HG03135 (cell line): Measurements from ENCODE around the gene CLCF1.

Source experiments
- ATAC-seq: cut with Tn5 transposase; IDR thresholded peaks from one replicate; pipeline ENCODE4 v1.9.1; 2021; ENCODE audit warnings: mild to moderate bottlenecking, moderate library complexity; ENCODE audit not compliant: unreplicated experiment

Gene CLCF1

DNA sequence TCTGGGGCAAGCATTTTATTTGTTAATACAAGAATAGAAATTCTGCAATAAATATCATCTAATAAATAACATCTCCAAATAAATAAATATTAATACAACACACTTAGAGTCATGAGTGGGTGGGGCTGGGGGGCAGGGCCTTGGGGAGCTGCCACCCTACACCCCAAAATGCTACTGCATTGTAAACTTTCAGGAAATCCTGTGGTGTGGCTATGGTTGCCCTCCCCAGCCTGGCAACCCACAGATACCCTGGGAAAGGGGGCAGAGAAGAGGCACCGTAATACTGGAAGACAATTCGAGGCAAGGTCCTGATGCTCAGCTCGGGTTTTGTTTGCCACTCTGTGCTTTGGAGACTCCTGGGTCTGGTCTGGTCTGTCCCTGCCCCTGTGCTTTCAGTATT, 9.2 kb downstream of the CLCF1 start:
- no peak for ATAC-seq

DNA sequence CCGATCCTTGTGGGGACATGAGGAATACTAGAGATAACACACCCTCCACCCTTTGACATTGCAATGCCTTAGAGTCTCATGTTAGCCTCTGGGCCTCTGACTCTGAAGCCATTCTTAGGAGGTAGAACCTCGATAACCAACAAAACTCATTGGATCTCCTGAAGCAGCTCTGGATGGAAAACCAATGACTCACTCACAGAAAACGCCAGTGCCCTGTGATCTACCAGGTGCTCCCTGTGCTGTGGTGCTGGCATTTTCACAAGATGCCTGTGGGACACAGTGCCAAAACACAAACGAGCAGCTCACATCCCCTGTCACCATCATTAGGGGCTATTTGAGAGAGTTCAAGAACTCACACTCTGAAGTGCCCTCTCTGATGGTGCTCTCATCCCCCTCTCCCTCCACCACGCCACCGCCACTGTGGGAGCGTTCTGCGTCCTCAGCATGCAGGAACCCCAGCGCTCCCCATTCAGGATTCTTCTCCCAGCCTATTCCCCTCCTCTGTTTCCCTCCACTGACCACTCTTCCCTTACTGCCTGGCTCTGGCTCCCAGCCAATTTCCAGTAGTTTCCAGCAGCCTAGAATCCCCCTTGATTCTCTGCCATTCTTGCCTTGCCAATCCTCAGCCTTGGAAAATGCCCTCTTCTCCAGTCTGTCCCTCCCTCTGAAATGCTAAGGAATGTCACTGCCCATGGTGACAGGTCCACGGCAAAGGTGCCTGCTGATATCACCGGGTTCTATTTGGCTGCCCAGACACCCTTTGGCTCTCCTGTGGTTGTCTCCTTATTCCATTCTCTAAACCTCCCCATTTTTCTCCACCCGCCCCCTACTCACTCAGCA, 15.3 kb downstream of the CLCF1 start:
- ATAC-seq, result no peak

DNA sequence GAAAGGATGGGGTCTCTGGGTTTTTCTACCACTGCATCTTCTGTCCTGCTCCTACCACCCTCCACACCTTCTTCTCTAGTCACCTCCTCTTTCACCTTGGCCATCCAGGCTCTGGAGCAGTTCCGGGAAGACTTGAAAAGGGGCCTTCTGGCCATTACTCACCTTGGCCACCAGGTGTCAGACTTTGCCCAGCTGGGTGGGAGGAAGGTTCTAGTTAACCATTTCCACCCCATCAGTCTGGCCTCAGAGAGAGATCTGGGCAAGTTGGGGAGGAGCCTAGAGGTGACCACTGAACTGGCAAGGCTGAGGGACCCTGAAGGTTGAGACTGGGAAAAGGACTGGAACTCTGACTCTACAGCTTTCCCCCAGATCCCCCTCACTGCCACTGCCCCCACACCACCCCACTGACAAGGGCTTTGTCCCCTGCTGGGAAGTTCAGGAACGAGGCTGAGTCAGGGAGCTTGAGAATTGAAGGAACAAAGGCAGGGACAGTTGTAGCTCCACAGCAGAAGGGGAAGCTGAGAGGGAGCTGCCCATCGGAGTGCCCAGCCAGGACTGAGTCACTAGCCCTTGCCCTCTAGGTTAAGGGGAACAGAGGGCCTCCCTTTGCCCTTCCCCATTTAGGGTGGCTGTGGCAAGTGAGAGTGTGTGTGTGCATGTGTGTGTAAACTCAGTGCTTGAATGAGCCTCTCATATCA, 16.4 kb downstream of the CLCF1 start:
- no peak for ATAC-seq

DNA sequence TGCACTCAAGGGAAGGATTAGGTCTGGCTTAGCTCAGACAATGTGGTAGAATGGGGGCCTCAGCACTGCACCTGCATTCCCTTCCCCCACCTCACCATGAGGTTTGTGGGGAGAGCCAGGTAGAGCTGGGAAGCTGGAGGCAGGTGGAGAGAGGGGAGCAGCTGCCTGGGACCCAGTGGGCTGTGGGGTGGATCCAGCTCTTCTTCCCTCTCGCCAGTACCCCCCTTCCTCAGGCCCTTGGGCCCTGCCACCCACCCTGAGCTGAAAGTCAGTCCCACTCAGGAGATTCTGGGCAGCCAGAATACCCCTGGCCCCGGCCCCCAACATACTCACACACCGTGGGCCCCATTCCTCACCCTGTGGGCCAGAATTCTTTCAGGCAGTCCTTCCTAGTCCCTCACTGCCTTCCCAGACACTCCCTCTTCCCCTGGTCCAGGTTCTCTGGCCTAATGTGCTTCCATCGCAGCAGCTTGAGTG, 17.0 kb downstream of the CLCF1 start:
- no peak for ATAC-seq

DNA sequence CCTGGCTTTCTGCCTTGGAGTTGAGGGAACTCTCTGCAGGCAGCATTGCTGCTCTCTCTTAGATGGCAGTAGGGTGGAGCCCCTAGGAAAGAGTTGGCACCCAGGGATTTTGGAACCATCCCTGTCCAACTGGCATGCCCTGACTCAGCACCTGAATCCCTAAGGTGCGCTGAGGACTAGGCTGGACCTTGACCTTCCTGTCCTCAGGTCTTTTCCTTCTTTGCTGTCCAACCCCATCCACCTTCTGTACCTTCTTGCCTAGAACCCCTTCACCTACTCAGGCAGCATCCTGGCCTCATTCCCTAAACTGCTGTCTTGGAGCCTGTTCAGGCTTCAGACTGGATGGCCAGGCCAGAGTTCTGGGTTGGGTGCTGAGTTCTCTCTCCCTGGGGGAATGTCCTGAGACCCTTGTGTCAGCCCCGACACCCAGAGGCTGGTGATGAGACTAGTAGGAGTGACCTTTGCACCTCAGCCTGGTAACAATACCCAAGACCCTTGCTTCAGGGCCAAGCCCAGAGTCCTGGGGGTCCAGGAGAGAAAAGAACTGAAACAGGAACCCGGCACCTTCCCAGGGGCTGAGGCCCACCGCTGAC, 17.5 kb downstream of the CLCF1 start:
- ATAC-seq, result no peak

DNA sequence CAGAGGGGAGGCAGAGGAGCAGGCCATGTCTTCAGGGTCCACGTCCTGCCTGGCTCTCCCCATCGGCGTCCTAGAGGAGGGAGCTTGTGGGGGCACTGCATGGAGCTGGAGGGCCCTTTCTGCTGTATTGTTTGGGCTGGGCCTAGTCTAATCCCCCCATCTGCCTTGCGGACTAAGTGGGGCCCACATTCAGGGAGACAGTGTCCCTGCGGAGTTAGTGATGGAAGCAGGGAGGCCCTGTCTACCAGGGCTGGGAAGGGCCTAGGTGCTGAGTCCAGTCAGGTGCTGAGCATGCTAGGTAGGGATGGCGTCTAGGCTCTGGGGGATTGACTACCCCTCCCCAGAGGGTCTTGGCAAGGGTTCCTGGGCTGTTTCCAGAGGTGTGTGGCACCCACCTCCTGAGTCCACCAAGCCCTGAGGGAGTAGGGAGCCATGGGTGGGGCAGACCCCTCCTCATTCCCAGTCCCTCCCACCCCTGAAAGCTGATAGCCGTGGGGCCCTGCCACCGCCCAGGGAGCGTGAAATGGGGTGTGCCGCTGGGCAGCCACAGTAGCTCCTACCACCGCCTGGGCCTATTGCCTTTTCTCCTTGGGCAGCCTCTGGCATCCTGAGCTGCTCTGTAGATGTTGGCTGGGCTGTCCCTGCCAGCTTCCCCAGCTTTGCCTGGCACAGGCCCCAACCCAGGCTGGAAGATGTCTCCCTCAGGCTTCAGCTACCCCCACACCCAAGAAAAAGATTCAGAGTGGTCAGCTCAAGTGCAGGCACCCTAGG, 18.2 kb downstream of the CLCF1 start:
- ATAC-seq, result no peak

DNA sequence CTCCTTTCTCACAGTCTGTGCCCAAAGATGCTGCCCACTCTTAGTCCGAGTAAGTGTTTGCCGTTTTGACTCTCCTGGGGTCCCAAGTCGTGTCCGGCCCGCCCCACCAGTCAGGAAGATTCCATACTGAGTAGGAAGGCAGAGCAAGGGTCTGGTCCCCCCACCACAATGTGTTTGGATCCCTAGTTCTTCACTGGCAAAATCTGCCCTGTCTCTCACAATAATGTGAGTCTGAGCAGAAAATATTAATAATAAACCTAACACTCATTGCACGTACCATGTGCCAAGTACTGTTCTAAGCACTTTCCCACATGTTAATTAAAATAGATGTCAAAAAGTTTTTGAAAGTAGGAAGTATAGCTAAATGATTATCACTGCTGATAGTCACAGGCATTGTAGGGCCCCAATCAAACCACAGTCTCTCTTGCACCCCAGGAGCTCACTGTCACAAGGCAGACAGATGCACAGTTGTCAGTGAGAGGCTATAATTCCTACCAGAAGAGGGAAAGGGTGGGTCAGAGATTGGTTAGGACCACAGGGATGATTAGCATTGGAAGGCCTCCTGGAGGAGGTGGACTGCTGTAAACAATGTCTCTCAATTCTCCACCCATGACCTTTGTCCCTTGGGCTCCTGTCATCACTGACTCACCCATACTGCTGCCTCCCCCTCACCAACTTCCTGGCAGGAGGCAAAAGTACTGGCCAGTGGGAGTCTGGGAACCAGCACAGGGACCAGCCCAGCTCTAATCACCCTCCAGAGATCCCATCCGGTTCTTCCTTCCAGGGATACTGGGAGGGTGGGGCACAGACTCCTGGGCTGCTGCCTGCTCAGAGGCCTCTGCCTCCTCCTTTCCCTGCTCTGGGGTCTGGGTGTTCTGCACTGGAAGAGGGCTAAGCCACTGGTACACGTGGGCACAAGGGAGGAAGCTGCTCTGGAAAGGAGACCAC, 19.0 kb downstream of the CLCF1 start:
- no peak for ATAC-seq

DNA sequence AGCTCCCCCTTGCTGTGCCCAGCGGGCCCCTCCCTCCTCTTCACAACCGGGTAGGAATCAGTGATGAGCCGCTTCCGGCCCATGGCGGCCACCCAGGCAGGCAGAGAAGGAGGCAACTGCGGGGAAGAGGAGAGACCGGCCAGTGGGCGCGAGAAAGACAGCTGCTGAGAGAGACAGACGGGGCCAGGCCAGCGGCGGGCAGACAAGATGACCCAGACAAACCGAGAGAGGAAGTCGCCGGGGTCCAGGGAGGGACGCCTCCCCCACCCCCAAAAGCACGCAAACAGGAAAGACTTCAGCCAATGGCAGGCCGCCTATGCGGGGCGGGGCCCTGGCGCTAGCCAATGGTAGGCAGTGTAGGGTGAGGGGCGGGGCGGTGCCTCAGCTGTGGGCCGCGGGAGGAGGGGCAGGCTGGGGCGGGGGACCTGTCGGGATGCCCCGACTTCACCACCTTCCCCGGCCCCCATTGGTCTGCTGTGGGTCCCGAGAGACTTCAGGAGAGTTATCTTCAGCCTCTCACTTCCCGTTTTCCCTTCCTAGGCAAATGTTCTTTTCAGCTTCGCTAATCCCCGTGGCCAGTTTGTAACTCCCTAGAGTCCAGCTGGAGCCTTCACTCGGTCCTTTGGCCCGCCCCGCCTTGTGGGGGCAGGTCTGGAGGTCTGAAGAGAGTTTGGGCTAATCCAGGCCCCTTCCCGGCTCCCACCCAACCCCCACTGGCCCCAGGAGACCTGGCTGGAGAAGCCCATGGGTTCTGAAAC, 19.9 kb downstream of the CLCF1 start, which contains the start of gene POLD4:
Gene POLD4, minus strand, starts transcription at position 230 of the 758 bp plus-strand sequence. Its CDS starts 147 bp downstream, at position 83.
- ATAC-seq, result peak; percentile 67

DNA sequence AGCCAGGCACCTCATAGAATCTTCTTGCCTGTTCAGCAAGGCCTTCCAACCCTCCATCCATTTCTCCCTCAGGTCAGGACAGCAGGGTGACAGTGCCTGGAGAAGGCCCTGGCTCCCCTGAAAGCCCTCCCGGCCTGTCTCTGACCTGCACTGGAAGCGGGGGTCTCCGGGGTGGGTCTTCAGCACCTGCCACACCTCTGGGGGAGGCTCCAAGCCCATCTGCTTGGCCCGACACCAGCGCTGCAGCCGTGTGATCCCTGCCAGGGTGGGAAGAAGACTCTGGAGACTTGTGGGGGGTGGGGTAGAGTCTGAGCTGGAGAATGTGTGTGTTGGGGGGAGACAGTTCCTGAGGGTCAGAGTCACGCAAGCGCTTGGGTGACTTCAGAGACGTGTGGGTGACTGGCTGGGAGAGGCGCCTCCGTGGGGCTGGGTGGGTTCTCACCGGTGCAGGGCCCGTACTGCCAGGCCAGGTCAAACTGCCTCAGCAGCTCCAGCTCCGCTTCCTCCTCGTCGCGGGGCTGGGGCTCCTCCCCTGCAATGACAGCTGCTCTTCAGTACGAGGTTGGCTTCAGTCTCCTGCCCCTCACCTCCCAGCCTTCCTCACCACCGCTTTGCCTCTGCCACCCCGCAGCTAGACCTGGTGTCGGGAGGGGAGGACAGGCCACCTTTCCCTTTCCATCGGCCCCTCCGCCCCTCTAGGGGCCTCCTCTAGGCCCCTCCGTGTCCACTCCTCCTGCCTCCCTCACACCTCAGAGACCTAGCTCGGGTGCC, 20.7 kb downstream of the CLCF1 start:
- peak; percentile 19 for ATAC-seq

DNA sequence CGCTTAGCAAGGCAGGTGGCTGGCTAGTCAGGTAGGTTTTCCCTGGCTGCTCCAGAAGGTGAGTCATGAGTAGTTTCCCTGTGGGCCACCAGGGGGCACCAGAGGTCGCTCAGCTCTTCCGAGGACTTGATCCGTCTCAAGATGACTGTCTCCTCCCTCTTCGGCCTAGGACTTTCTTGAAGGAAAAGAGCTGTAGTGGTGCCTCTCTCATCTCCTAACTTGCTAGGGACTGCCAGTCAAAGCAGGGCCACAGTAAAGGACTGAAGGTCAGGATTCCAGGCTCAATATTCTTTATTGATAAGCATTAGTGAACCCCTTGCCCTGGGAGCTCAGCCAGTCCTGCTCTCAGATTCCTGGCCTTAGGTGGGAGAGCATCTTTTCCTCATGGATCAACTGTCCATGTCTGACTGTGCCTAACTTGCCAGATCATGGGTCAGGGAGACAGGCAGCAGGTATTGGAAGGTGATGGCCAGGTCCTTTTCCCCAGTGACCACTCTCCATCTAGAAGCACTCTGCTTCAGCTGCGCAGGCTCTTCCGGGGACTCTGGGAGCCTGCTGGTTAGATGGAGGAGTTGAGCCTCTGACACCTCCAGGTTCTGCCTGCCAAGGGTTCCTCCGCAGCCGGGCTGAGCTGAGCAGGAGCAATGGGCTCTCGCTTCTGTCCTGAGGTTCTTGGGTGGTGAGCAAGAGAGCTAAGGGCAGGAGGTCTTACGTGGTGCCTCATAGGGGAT, 22.0 kb downstream of the CLCF1 start:
- no peak for ATAC-seq

DNA sequence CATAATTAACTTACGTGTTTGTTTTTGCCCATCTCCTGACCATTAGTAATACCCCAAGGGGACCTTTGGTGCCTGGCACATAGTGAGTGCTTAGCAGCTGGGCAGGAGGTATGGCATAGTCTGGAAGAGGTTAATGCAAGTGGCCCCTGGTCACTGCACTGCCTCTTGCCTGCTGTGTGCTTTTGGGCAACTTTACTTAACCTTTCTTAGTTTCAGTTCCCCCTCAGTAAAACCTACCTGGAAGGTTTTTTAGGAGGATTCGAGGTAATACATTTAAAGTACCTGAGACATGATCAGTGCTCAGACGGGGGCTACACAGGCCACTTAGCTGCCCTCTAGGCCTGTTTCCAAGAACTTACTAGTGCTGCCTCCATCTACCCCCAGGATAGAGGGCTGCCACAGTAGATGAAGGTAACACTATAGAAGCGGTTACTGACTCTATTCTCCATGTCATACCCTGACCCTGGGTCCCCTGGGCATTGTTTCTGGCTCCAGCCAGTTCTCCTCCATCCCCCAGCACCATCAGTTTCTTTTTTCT, 23.4 kb downstream of the CLCF1 start:
- ATAC-seq, result no peak

DNA sequence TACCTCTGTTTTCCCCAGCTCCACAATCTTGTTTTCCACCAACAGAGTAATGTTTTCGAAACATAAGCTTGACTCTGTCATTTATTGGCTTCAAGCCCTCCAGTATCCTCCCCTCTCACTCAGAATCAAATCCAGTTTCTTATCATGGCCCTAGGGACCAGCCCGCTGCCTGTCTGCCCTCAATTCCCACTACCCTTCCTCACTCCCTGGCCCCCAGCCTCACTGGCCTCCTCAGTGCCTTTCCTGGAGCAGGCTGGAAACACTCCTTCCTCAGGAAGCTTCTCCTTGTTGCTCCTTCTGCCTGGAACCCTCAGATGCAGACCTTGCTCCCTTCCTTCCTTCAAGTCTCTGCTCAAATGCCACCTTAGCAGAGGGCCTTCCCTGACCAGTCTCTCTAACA, 23.9 kb downstream of the CLCF1 start:
- no peak for ATAC-seq

DNA sequence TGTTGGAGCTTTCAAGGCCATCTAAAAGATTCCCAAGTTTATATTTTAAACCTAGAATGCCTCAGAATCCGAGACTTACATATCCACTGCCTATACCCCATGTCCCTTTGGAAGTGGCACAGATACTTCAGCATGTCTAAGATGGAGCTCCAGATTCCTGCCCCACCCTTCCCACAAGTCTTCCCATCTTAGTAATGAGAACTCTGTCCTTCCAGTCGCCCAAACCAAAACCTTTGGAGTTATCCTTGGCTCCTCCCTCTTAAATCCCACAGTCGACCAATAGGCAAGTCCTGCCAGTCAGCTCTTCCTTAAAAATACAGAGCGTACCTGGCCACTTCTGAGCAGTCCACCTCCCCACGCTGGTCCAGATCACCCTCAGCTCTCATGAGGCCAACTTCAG, 24.4 kb downstream of the CLCF1 start:
- no peak for ATAC-seq

DNA sequence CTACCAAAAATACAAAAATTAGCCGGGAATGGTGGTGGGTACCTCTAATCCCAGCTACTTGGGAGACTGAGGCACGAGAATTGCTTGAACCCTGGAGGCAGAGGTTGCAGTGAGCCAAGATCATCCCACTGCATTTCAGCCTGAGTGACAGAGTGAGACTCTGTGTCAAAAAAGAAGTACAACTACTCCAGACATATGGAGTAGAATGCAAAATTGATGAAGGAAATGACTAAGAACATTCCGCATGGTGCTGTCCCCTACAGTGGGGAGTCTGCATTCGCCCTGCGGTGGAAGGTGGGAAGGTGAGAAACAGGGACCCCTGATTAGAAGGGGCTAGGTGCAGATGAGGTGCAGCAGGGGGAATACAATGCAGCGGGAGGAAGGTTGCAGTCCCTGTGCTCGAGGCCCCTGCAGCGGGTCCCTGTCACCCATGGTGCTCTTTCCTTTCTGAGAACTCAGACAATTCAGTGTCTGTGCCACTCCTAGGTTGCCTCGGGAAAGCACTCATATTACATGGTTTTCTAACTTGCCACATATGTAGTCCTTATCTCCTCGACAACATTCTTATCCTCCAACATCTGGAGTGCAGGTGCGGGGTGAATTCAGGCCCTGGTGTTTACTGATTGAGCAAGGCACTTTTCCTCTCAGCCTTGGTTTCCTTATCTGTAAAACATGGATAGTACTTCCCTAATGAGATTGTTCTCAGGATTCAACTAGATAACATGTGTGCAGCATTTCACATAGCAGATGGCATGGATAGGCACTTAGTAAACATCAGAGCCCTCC, 25.2 kb downstream of the CLCF1 start:
- no peak for ATAC-seq

DNA sequence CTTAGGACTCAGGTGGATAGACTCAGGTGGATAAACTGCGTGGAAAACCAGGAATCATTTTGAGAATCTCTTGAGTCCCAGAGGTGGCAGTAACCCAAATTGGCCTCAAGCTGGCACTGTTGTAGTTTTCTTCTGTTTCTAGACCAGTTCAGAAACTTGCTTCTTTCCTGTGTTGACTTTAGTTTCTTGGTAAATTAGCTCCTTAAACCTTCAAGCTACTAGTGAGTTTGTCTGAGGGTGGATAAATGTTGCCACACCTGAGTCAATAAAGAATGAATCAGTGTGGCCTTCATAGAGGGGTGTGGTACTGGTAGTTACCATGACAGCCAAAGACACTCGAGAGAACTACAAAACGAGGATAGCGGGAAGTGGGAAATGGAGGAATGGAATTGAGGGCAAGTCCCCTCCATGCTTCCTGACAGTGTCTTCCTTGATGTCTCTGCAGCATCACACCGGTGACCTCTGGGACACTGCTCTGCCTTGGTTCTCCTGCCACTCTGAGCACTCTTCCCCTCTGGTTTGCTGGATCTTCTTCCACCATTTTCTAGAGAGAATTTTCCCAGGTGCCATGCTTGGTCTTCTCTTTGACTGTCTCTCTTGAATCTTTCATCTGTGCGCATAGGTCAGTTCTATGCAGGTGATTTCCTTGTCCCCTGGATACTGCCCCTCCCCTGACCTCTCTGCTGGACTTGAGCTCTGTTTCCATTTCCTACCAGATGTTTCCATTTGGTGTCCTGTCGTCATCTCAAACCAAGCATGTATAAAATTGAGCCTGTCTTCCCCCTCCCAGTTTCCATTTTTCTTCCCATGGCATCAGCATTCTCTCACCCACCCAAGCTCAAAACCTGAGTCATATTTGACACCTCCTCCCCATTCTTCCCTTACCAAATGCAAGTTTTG, 27.2 kb downstream of the CLCF1 start:
- ATAC-seq, result no peak
